ENCODE measurements around the gene FIBCD1.

GRCh38 chr9:130944510-130945058 is 5.5 kb upstream of the FIBCD1 start:
- TF ChIP-seq EP300 (IDR thresholded peaks at IDR 0.05; ENCODE audit: borderline replicate concordance in 1 of 2, low read depth in 1 of 2, low read length in 1 of 2) (no peak), SIN3A (IDR thresholded peaks at IDR 0.05; ENCODE audit: borderline replicate concordance, low read depth, low read length) (no peak), ZBTB33 (IDR thresholded peaks at IDR 0.05; ENCODE audit: borderline replicate concordance, low read depth) (no peak), CTCF (IDR thresholded peaks at IDR 0.05) (no peak), FOXJ3 (CRISPR knock-in tag; IDR thresholded peaks at IDR 0.05) (no peak), CHD2 (IDR thresholded peaks at IDR 0.05; ENCODE audit: low read length, partially characterized antibody) (no peak)
